ENCODE data around the gene MACROH2A1.

Gene MACROH2A1

DNA sequence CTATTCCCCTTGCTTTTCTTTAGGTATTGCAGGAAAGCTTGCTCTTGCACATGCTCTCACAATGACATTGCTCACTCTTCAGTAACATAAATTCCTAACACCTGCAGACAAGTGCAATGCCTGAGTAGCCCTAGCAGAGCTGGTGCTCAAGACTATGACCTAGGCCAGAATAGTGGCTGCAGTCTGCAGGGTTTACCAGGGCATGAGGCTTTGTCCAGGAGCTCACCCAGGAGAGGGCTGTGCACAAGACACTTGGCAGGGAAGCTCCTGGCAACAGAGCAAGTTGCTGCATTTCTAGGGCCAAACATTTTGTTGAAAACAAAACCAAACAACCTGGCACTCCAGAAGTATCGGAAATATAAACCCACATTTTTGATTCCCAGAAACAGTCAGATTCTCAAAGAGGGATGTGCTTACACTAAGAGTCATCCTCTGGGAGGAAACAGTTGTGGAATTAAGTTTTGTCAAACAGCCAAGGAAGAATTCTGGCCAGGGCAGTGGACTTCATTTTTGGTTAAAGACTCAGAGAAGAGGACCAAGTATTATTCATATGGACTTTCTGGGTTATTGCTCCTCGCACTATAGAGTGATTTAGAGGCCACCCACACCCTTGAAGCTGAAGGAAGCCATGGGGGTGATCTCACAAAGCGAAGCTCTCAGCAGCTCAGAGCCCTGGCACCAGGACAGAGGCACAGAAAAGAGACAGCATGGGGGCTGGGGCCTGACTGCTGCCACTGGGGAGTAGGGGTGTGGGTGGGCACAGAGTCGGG lies 44.9 kb downstream of the MACROH2A1 start:
- no peak for DNase-seq (ENCODE audit: low spot score)
- TF ChIP-seq CTCF (conservative IDR thresholded peaks at IDR 0.05; ENCODE audit: low read depth) = no peak
- CTCF ChIA-PET = interaction anchor here (1.4 kb wide), 1 partner anchor 72 kb away, joined by 4 read pairs; no protein-coding TSS in a partner anchor
- POLR2A ChIA-PET (ENCODE audit: low non-redundant PET) = no interaction called here
- H3K27ac ChIP-seq = peak overlapping the region; percentile 48

DNA sequence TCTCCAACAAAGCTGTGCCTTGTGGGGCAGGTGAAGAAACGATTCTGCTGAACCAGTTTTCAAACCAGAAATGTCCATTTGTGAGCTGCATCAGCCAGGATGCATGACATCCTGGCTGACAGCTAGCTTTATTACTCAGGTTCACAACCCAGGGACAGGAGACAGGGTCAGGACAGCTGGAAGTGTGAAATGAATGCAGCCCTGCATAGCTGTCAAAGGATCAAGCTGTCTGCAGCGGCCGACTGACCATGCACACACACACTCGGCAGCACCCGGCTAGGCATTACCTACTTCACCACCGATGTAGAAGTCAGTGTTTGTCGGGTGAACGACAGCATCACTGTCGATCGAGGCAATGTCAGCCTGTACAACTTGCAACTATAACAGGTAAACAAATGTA lies 48.5 kb downstream of the MACROH2A1 start:
- H3K27ac ChIP-seq = no peak overlapping the region
- no peak for TF ChIP-seq CTCF (conservative IDR thresholded peaks at IDR 0.05; ENCODE audit: low read depth)
- no peak for DNase-seq (ENCODE audit: low spot score)
- ChIA-PET CTCF (no interaction called here), POLR2A (ENCODE audit: low non-redundant PET) (no interaction called here)

DNA sequence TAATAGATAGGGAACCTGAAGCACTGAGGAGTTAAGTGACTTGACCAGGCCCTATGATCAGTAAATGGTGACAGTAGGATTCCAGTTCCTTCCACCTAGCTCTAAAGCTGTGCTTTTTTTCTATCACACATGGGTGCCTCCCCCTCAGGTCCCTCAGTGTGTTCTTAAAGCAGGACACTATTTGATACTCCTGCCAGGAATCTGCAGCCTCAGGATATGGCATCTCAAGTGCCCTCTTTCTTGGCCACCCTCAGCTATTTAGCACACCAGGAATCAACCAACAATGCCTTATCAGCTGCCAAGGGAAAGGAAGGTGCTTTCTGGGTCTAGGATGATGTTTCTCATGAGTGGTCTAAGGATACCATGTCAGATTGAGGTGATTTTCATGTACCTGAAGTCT lies 49.1 kb downstream of the MACROH2A1 start:
- ChIA-PET CTCF (no interaction called here), POLR2A (ENCODE audit: low non-redundant PET) (no interaction called here)
- TF ChIP-seq CTCF (conservative IDR thresholded peaks at IDR 0.05; ENCODE audit: low read depth) = no peak
- H3K27ac ChIP-seq = no peak overlapping the region
- DNase-seq (ENCODE audit: low spot score) = no peak

DNA sequence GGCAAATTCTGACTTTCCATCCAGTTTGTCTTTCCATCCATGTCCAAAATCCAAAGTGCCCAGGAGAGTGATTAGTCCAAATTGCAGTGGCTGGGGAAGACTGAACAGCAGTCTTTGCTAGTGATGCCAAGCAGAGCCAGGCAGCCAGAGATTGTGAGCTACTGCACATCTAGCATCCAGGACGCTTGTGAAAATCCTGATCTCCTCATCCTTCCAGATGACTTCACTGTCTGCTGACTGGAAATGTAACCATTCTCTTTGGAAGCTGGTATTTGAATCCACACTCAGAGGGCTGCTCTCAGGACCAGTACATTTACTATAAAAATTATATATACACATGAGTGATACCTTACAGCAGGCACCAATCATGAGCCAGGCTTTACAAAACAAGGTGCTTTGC lies 49.6 kb downstream of the MACROH2A1 start:
- POLR2A ChIA-PET (ENCODE audit: low non-redundant PET) = no interaction called here
- TF ChIP-seq CTCF (conservative IDR thresholded peaks at IDR 0.05; ENCODE audit: low read depth) = no peak
- no peak for DNase-seq (ENCODE audit: low spot score)
- CTCF ChIA-PET = no interaction called here
- no peak overlapping the region for H3K27ac ChIP-seq

- no peak overlapping the region for H3K27ac ChIP-seq
- POLR2A ChIA-PET (ENCODE audit: low non-redundant PET) = no interaction called here
- CTCF ChIA-PET = no interaction called here
- DNase-seq (ENCODE audit: low spot score) = no peak
- no peak for TF ChIP-seq CTCF (conservative IDR thresholded peaks at IDR 0.05; ENCODE audit: low read depth)
These were observed 50.1 kb downstream of the MACROH2A1 start for GRCh38 chr5:135348918-135349317.

GRCh38 chr5:135347392-135347791 lies 51.6 kb downstream of the MACROH2A1 start:
- no peak for DNase-seq (ENCODE audit: low spot score)
- POLR2A ChIA-PET (ENCODE audit: low non-redundant PET) = no interaction called here
- TF ChIP-seq CTCF (conservative IDR thresholded peaks at IDR 0.05; ENCODE audit: low read depth) = no peak
- H3K27ac ChIP-seq = no peak overlapping the region; the same call in 1 of the 2 replicates
- CTCF ChIA-PET = no interaction called here

Data from RWPE1 (cell line).